BJ (cell line): ENCODE measurements around the gene CARTPT. TPM values are rescaled to one million over a fixed set of nuclear protein-coding genes. Genes with fewer than 3 reads are reported as not detected.

Source experiments
- CTCF ChIA-PET: fragments of 350-600 bp; formaldehyde crosslinking; extraction: SDS; loops from one replicate; lab custom pipeline; 2021; ENCODE audit warnings: antibody characterized with exemption, inconsistent platforms; lab: Yijun Ruan, JAX
- POLR2A ChIA-PET: fragments of 300-600 bp; sonication (Branson Sonifier 250); formaldehyde crosslinking; extraction: SDS; loops from one replicate; lab custom pipeline; 2021; ENCODE audit warnings: antibody characterized with exemption; lab: Charles Lee
- DNase-seq: peaks from one replicate; pipeline ENCODE4 v3.0.0-alpha.2; 2011; ENCODE audit warnings: low read depth
- H3K27me3 ChIP-seq: 2 replicates; pipeline ENCODE4 v1.6.0; 2011; ENCODE audit warnings: low read length; ENCODE audit not compliant: control insufficient read depth, insufficient read depth
- H3K36me3 ChIP-seq: 2 replicates; pipeline ENCODE4 v1.5.1; 2011; ENCODE audit warnings: low read length; ENCODE audit not compliant: control insufficient read depth, insufficient read depth
- H3K4me3 ChIP-seq: 2 replicates; pipeline ENCODE4 v1.5.1; 2011; ENCODE audit warnings: low read depth, mild to moderate bottlenecking, control low read depth, low read length
- polyA plus RNA-seq: library from polyadenylated mRNA; depleted of rRNA; stranded (reverse); fragments of >200 nt; gene quantifications from 2 replicates; pipeline ENCODE4 v1.2.3, GENCODE V29; 2011
- TF ChIP-seq, protein P1 (sequence below): IDR thresholded peaks from 2 replicates; pipeline ENCODE4 v1.5.1; 2011; ENCODE audit warnings: low read depth, mild to moderate bottlenecking, control low read depth, inconsistent platforms, low read length, moderate library complexity; ENCODE audit not compliant: insufficient read depth

The CARTPT gene
- polyA plus RNA-seq, 1 experiment: not detected

DNA sequence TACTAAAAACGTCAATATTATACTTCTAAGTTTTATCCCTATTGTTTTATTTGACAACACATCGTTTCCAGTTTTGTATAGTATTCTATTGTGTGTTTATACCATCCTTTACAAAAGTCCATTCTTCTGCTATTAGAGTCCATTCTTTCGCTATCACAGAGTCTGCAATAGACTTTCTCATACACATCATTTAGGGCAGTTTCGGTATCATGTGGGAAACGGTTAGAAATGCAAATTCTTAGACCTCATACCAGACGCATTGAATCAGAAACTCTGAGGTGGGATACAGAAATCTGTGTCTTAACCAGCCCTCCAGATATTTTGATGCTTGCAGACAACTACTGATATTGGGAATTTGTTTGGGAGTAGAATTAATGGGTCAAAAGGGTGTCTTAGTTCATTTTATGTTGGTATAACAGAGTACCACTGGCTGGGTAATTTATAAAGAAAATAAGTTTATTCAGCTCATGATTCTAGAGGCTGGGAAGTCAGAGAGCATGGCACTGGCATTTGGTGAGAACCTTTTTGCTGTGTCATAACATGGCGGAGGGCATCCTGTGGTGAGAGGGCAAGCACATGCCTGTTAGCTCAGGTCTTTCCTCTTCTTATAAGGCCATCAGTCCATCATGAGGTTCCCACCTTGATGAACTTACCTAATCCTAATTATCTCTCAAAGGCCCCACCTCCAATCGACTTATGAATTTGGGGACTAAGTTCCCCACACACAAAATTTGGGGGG is 21.1 kb downstream of the CARTPT start:
- Histone ChIP-seq H3K27me3 (0 out of 2 replicates have a peak, but pooled peaks cover 1% of the 10 kb centered on the region), H3K4me3 (no peak overlapping the region), H3K36me3 (no peaks in the 10 kb centered on the region)
- CTCF ChIA-PET: no interaction called here
- no peak for DNase-seq
- POLR2A ChIA-PET: no interaction called here
- TF ChIP-seq, protein P1, sequence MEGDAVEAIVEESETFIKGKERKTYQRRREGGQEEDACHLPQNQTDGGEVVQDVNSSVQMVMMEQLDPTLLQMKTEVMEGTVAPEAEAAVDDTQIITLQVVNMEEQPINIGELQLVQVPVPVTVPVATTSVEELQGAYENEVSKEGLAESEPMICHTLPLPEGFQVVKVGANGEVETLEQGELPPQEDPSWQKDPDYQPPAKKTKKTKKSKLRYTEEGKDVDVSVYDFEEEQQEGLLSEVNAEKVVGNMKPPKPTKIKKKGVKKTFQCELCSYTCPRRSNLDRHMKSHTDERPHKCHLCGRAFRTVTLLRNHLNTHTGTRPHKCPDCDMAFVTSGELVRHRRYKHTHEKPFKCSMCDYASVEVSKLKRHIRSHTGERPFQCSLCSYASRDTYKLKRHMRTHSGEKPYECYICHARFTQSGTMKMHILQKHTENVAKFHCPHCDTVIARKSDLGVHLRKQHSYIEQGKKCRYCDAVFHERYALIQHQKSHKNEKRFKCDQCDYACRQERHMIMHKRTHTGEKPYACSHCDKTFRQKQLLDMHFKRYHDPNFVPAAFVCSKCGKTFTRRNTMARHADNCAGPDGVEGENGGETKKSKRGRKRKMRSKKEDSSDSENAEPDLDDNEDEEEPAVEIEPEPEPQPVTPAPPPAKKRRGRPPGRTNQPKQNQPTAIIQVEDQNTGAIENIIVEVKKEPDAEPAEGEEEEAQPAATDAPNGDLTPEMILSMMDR: no peak

DNA sequence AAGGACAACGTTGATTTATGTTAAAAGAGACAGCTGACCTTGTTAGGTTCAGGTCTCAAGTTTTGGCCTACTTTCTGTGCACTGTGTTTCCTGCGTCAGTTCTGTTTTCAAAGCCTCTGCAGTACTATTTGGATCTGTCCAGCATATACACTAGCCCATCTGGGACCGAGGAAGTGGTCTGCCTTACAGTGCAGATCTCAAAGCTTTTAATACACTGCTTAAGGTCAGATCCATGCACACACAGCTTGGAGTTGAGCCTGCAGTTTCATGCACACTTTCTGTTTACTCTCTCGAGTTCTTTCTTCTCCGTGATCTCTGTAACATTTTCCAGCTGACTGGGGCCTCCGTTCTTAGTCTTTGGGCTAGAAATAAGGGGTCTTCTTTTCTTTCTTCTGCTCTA is 24.1 kb downstream of the CARTPT start:
- POLR2A ChIA-PET: no interaction called here
- TF ChIP-seq, protein P1: no peak
- no peak for DNase-seq
- H3K4me3 ChIP-seq: no peak overlapping the region
- 0 out of 2 replicates have a peak, but pooled peaks cover 1% of the 10 kb centered on the region for H3K27me3 ChIP-seq
- CTCF ChIA-PET: interaction anchor here (1.2 kb wide), 1 partner anchor 15 kb away, joined by 3 read pairs; no protein-coding TSS in a partner anchor
- no peaks in the 10 kb centered on the region for H3K36me3 ChIP-seq

DNA sequence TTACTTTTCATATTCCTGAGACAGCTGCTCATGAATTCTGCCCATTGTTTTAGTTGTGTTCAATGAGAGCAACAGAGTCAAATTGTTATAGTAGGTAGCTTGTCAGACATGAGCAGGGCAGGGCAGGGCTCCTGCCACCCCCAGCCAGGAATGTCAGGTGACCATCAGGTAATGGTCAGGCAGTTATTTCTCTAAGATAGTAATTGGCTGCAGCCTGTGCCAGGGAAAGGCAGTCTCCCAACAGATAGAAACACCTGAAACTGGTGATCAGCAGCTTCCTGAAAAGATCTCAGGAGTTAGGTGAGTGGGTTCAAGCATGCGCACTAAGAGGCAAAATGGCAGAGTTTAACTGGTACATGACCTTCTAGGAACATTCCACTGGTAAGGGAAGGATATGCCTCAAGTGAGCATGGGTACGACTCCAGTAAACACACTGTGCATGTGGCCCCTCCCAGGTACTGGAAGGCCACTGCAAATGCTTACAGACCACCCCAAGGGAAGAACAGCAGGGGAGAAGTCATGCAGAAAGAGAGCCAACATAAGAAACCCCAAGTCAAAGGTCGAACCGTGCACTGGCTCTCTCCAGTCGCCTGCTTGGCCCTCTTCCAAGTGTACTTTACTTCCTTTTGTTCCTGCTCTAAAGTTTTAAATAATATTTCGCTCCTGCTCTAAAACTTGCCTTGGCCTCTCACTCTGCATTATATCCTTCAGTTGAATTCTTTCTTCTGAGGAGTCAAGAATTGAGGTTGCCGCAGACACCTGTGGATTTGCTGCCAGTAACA is 25.1 kb downstream of the CARTPT start:
- Histone ChIP-seq H3K36me3 (no peaks in the 10 kb centered on the region), H3K4me3 (no peak overlapping the region), H3K27me3 (0 out of 2 replicates have a peak, but pooled peaks cover 1% of the 10 kb centered on the region)
- CTCF ChIA-PET: interaction anchor here (0.5 to 0.7 kb wide), 2 partner anchors 42 to 197 kb away, joined by 3 to 4 read pairs; no protein-coding TSS in a partner anchor
- TF ChIP-seq, protein P1: no peak
- no peak for DNase-seq
- POLR2A ChIA-PET: no interaction called here

- TF ChIP-seq, protein P1: no peak
These were observed 28.1 kb downstream of the CARTPT start for GRCh38 chr5:71747182-71747581.

GRCh38 chr5:71748360-71748759 is 29.3 kb downstream of the CARTPT start:
- 0 out of 2 replicates have a peak, but pooled peaks cover 1% of the 10 kb centered on the region for H3K27me3 ChIP-seq
- POLR2A ChIA-PET: no interaction called here
- CTCF ChIA-PET: interaction anchor here (3.1 kb wide), 1 partner anchor 9 kb away, joined by 16 read pairs; no protein-coding TSS in a partner anchor
- H3K36me3 ChIP-seq: no peaks in the 10 kb centered on the region
- DNase-seq: no peak
- H3K4me3 ChIP-seq: no peak overlapping the region
- TF ChIP-seq, protein P1: no peak

More at GRCh38 chr5:71747182-71747581, 28.1 kb downstream of the CARTPT start:
- CTCF ChIA-PET: interaction anchor here (3.1 kb wide), 1 partner anchor 10 kb away, joined by 16 read pairs; no protein-coding TSS in a partner anchor
- POLR2A ChIA-PET: no interaction called here
- no peaks in the 10 kb centered on the region for H3K36me3 ChIP-seq
- DNase-seq: no peak
- H3K27me3 ChIP-seq: 0 out of 2 replicates have a peak, but pooled peaks cover 1% of the 10 kb centered on the region
- no peak overlapping the region for H3K4me3 ChIP-seq
